Gastroesophageal sphincter (tissue), 3 donors: ENCODE data around the gene NELFCD.

Source experiments
- EP300 ChIP-seq: sonication (generic); formaldehyde crosslinking; IDR thresholded peaks from one replicate; pipeline ENCODE4 v1.6.1; 2017; ENCODE audit warnings: antibody characterized with exemption, mild to moderate bottlenecking
- POLR2A ChIP-seq, 2 donors: fragments of 450-650 bp; IDR thresholded peaks; one replicate each; pipeline ENCODE4 v1.6.1; 2017; ENCODE audit warnings: antibody characterized with exemption in 2 of 2, mild to moderate bottlenecking in 2 of 2, moderate library complexity in 1 of 2
- POLR2AphosphoS5 ChIP-seq: sonication (generic); formaldehyde crosslinking; IDR thresholded peaks from one replicate; pipeline ENCODE4 v1.6.1; 2017; ENCODE audit warnings: antibody characterized with exemption
- TF ChIP-seq, protein P1 (sequence below), 4 experiments: fragments of 200-600 bp in 2 of 4; fragments of 450-650 bp in 2 of 4; sonication (generic) in 1 of 4; IDR thresholded peaks; one replicate each; pipeline ENCODE4 v1.5.1; 2017 to 2019; ENCODE audit warnings: antibody characterized with exemption in 4 of 4, mild to moderate bottlenecking in 2 of 4, moderate library complexity in 2 of 4

DNA sequence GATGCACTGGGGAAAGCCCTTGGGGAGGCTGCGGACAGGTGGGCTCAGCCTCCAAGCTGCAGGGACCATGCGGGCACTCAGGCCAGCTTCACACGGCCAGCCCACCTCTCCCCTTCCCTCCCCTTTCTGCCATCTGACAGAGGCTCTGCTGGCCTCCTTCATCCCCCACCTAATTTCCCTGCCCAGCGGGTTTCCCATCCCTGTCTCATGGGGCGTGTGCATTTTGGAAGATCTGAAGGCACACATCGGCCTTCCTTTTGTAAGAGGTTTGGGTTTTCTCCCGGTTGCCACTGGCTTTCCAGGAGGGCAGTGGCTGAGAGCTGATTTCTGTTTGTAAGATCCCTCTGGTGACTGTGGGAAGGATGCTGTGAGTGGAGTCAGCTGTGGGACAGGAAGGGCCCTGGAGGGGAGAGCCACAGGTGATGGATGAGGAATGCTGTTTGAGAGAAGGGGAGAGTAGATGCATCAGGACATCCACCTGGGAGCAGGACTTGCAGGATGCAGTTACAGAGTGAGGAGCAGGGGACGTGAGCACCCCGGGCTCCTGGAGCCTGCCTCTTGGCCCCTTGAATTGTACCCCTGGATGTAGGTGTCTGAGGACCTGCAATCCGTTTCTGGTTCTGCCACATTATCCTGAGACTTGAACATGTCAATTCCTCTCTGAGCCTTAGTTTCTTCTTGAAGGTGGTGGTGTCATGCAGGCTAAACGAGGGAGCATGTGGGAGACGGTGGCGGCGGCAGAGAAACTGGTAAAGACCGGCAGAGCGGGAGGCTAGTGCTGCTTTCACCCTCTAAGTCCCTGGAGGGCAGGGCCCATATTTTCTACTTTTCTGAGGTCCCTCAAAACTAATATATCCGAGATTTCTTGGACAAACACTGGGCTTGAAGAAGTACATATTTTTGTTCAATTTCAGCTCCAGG lies 32.2 kb downstream of the NELFCD start:
- no peak for TF ChIP-seq POLR2AphosphoS5
- TF ChIP-seq, protein P1, sequence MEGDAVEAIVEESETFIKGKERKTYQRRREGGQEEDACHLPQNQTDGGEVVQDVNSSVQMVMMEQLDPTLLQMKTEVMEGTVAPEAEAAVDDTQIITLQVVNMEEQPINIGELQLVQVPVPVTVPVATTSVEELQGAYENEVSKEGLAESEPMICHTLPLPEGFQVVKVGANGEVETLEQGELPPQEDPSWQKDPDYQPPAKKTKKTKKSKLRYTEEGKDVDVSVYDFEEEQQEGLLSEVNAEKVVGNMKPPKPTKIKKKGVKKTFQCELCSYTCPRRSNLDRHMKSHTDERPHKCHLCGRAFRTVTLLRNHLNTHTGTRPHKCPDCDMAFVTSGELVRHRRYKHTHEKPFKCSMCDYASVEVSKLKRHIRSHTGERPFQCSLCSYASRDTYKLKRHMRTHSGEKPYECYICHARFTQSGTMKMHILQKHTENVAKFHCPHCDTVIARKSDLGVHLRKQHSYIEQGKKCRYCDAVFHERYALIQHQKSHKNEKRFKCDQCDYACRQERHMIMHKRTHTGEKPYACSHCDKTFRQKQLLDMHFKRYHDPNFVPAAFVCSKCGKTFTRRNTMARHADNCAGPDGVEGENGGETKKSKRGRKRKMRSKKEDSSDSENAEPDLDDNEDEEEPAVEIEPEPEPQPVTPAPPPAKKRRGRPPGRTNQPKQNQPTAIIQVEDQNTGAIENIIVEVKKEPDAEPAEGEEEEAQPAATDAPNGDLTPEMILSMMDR (IDR thresholded peaks at IDR 0.05) = no peak
- TF ChIP-seq POLR2A (IDR thresholded peaks at IDR 0.05) = no peak
- no peak for TF ChIP-seq EP300
